ENCODE data around the gene PAQR5.

DNA sequence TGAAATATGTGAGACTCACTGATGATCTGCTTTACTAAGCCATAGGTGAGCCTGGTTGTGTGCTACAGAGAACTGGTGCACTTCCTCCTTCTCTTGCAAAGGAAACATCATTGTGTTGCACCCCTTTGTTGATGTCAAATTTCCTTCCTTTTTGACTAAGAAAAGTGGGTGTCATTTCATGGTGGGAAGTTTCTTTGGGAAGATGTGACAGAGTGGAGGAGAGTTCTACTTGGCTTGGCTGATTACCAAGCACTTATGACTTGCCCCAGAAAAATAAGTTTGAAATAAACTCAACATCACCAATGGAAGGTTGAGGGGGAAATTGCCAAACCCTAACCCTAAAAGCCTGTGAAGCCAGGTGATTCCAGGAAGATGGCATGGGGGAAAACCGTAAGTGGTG, 61.9 kb downstream of the PAQR5 start:
- TF ChIP-seq POLR2AphosphoS5 (IDR thresholded peaks at IDR 0.05; ENCODE audit: low read depth, low read length) (no peak), POLR2A (IDR thresholded peaks at IDR 0.05; ENCODE audit: low read depth, low read length) (no peak)
